Measurements from ENCODE around the gene BIRC7. TPM values are rescaled to one million over a fixed set of nuclear protein-coding genes. Genes with fewer than 3 reads are reported as not detected.

BIRC7 gene
- total RNA-seq, 1 donor from 2014 or later = 10.6 TPM

GRCh38 chr20:63216041-63216848 is 19.5 kb upstream of the BIRC7 start, which contains the start of gene YTHDF1:
TSS of gene YTHDF1 (minus strand) at chr20:63216131. CDS start at chr20:63215892, 239 bp downstream.
- H3K4me3 ChIP-seq (ENCODE audit: low read depth, low read length) = peak within 1 kb of the TSS; percentile 90
- TF ChIP-seq, protein P1, sequence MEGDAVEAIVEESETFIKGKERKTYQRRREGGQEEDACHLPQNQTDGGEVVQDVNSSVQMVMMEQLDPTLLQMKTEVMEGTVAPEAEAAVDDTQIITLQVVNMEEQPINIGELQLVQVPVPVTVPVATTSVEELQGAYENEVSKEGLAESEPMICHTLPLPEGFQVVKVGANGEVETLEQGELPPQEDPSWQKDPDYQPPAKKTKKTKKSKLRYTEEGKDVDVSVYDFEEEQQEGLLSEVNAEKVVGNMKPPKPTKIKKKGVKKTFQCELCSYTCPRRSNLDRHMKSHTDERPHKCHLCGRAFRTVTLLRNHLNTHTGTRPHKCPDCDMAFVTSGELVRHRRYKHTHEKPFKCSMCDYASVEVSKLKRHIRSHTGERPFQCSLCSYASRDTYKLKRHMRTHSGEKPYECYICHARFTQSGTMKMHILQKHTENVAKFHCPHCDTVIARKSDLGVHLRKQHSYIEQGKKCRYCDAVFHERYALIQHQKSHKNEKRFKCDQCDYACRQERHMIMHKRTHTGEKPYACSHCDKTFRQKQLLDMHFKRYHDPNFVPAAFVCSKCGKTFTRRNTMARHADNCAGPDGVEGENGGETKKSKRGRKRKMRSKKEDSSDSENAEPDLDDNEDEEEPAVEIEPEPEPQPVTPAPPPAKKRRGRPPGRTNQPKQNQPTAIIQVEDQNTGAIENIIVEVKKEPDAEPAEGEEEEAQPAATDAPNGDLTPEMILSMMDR (conservative IDR thresholded peaks at IDR 0.05; ENCODE audit: low read depth, low read length) = no peak
- no peak for DNase-seq (ENCODE audit: low read depth)

DNA sequence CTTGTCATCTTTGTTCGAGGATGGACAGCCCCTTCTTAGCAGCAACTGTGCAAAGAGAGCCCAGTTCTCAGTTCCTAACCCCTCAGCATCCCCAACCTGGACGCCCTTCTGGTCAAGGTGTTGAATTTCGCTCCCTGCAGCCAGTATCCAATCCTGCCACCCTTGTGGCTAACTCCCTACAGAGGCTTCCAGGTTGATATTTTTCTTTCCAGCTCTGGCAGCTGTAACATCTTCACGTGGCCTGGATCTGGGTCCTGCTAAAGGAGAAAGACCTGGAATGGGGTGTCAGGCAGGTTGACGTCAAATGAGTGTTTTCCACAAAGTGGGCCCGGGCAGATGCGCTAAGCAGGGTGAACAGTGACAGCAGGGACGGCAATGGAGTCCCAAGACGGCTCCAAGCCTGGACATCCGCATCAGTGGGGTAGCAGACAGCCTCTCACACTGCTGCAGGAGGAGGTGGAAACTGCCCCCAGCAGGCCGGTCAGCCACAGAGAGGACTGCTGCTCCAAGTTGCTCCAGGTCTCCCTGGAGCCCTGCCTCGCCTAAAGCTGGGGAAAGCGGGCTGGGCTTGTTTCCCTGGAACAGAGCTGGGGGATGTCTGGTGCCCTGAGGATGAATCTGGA is 18.7 kb upstream of the BIRC7 start:
- TF ChIP-seq, protein P1 (conservative IDR thresholded peaks at IDR 0.05; ENCODE audit: low read depth, low read length) = no peak
- H3K4me3 ChIP-seq (ENCODE audit: low read depth, low read length) = peak overlapping the region; percentile 90
- DNase-seq (ENCODE audit: low read depth) = no peak

- no peak for DNase-seq (ENCODE audit: low read depth)
- TF ChIP-seq, protein P1 (conservative IDR thresholded peaks at IDR 0.05; ENCODE audit: low read depth, low read length) = no peak
- no peak overlapping the region for H3K4me3 ChIP-seq (ENCODE audit: low read depth, low read length)
These were observed 18.0 kb upstream of the BIRC7 start for GRCh38 chr20:63217706-63218105.

DNA sequence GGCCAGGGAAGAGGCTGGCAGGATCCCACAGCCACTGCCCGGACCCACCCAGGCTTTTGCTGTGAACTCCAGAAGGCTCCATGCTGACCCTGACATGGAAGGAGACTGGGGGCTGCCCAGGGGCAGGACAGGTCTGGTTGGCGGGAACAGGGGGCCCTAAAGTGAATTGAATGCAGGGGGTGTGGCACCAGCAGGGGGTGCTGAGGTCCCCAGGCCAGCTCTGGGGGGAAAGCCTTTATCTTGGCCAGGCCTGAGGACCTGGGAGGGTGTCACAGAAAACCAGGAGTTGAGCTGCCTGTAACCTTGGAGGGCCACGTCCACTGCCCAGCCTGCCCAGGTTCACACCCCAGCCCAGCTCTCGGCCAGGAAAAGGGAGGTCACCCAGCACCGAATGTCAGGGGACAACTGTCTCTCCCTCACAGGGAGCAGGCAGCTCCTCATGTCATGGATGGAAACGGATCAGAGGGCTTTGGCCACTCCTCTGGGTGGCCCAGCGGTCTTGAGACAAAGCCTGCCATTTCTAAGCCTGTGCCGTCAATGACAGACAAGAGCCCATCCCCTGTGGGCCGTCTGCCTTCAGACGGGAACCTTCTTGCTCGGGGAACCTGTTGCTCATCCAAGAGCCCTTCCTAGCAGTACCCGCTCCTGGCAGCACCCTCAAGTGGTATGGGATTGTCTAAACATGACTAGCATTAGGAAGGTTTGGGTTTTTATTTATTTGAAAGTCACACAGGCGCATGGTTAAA is 16.8 kb upstream of the BIRC7 start:
- no peak for DNase-seq (ENCODE audit: low read depth)
- TF ChIP-seq, protein P1 (conservative IDR thresholded peaks at IDR 0.05; ENCODE audit: low read depth, low read length) = no peak
- no peak overlapping the region for H3K4me3 ChIP-seq (ENCODE audit: low read depth, low read length)

GRCh38 chr20:63219447-63219821 is 16.3 kb upstream of the BIRC7 start:
- H3K4me3 ChIP-seq (ENCODE audit: low read depth, low read length) = no peak overlapping the region
- TF ChIP-seq, protein P1 (conservative IDR thresholded peaks at IDR 0.05; ENCODE audit: low read depth, low read length) = no peak

GRCh38 chr20:63219866-63220521 is 15.7 kb upstream of the BIRC7 start:
- DNase-seq (ENCODE audit: low read depth) = no peak
- TF ChIP-seq, protein P1 (conservative IDR thresholded peaks at IDR 0.05; ENCODE audit: low read depth, low read length) = no peak
- no peak overlapping the region for H3K4me3 ChIP-seq (ENCODE audit: low read depth, low read length)

More at GRCh38 chr20:63219447-63219821, 16.3 kb upstream of the BIRC7 start:
- no peak for DNase-seq (ENCODE audit: low read depth)
